CD4-positive, alpha-beta T cell (primary cell): ENCODE results near the gene MED22. TPM values are rescaled to one million over a fixed set of nuclear protein-coding genes. Genes with fewer than 3 reads are reported as not detected.

Experiments
- ATAC-seq: fragments of 200-7000 bp; cut with Tn5 transposase; one replicate; pipeline ENCODE4 v1.10.0; 2022; ENCODE audit warnings: mild to moderate bottlenecking; ENCODE audit not compliant: poor library complexity
- CTCF ChIA-PET: fragments of 350-600 bp; sonication (Branson Sonifier 250); formaldehyde crosslinking; loops from one replicate; lab custom pipeline; 2021; ENCODE audit warnings: antibody characterized with exemption, inconsistent platforms; lab: Charles Lee
- POLR2A ChIA-PET: fragments of 350-600 bp; sonication (Branson Sonifier 250); formaldehyde crosslinking; loops from one replicate; lab custom pipeline; 2021; ENCODE audit warnings: antibody characterized with exemption, inconsistent platforms; lab: Charles Lee
- DNase-seq, 14 experiments: peaks; one replicate each; pipeline ENCODE4 v3.0.0-alpha.2; 2013 to 2020; ENCODE audit warnings: mixed read lengths in 2 of 14
- H3K27ac ChIP-seq, 2 donors: one replicate each; pipeline versions ENCODE4 v1.5.1 to v1.7.0; 2013; ENCODE audit warnings: low read length in 2 of 2, low read depth in 1 of 2, mild to moderate bottlenecking in 1 of 2
- H3K27me3 ChIP-seq, 2 experiments: 1 replicate in 1 of 2; 2 replicates in 1 of 2; pipeline versions ENCODE4 v1.6.1 to v1.7.0; 2013; ENCODE audit warnings: low read length in 2 of 2, control low read depth in 1 of 2, mild to moderate bottlenecking in 1 of 2, moderate library complexity in 1 of 2; ENCODE audit not compliant: insufficient read depth in 2 of 2, control insufficient read depth in 1 of 2
- H3K36me3 ChIP-seq: one replicate; pipeline ENCODE4 v1.6.1; 2013; ENCODE audit warnings: low read length, control low read depth; ENCODE audit not compliant: insufficient read depth
- H3K4me1 ChIP-seq: one replicate; pipeline ENCODE4 v1.6.1; 2013; ENCODE audit warnings: low read length, control low read depth; ENCODE audit not compliant: insufficient read depth
- H3K4me3 ChIP-seq: one replicate; pipeline ENCODE4 v1.5.1; 2013; ENCODE audit warnings: mild to moderate bottlenecking, low read length, moderate library complexity
- H3K9me3 ChIP-seq, 2 experiments: 1 replicate in 1 of 2; 2 replicates in 1 of 2; pipeline versions ENCODE4 v1.6.1 to v1.7.0; 2013; ENCODE audit warnings: low read length in 2 of 2, mild to moderate bottlenecking in 2 of 2, control low read depth in 1 of 2, moderate library complexity in 1 of 2; ENCODE audit not compliant: control insufficient read depth in 1 of 2, insufficient read depth in 1 of 2
- H3K27ac Mint-ChIP-seq: one replicate; pipeline ENCODE4 v1.8.0; 2020; ENCODE audit warnings: mixed read lengths
- H3K27me3 Mint-ChIP-seq: one replicate; pipeline ENCODE4 v1.8.0; 2021; ENCODE audit warnings: mixed read lengths
- H3K36me3 Mint-ChIP-seq: one replicate; pipeline ENCODE4 v1.8.0; 2021; ENCODE audit warnings: low read depth, mixed read lengths
- H3K4me1 Mint-ChIP-seq: one replicate; pipeline ENCODE4 v1.8.0; 2021; ENCODE audit warnings: low read depth, mixed read lengths
- H3K4me3 Mint-ChIP-seq: one replicate; pipeline ENCODE4 v1.8.0; 2020; ENCODE audit warnings: mild to moderate bottlenecking, mixed read lengths
- H3K9me3 Mint-ChIP-seq: one replicate; pipeline ENCODE4 v1.8.0; 2020; ENCODE audit warnings: mixed read lengths
- intact Hi-C, 2 experiments: fragments of 100-400 bp; cut with DNase I in 1 of 2; cut with micrococcal nuclease in 1 of 2; formaldehyde crosslinking; loops; one replicate each; pipeline versions ENCODE4 v1.15.1 to v1.9.0; 2023 to 2025; cut with DNase I, micrococcal nuclease
- total RNA-seq, 174 experiments: library from RNA in 2 of 174; stranded (reverse) in 2 of 174; gene quantifications; one replicate each; pipeline ENCODE4 v1.2.3 and lab custom pipeline; 2021 to 2026
- TF ChIP-seq, protein P1 (sequence below): fragments of 200-600 bp; IDR thresholded peaks from one replicate; pipeline ENCODE4 v1.8.0; 2022; ENCODE audit warnings: antibody characterized with exemption, mild to moderate bottlenecking

The MED22 gene
- total RNA-seq, 2 experiments from 2014 or later: 15.7 to 18.0 TPM

DNA sequence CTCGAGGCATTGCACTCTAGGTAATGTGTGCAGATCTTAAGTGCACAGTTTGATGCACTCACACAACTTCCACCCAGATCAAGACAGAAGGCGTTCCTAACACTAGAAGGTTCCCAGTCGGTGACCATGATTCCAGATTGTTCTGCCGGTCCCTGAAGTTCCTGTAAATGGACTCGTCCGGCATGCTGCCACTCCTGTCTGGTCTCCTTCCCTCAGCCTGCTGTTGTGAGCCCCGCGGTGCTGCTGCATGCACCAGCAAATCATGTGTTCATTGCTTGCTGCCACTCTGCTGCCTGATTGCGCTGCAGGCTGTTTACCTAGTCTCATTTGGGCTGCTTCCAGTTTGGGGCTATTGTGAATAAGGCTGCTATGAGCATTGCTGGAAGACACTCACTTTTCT, 39.7 kb upstream of the MED22 start:
- Histone ChIP-seq H3K36me3 (no peaks in the 10 kb centered on the region), H3K9me3 (peaks cover 0 to 9% of the 10 kb centered on the region in 2 experiments), H3K27me3 (peaks cover 0 to 7% of the 10 kb centered on the region in 2 experiments), H3K4me3 (no peak overlapping the region), H3K4me1 (no peaks in the 10 kb centered on the region), H3K27ac (no peak overlapping the region)
- TF ChIP-seq, protein P1, sequence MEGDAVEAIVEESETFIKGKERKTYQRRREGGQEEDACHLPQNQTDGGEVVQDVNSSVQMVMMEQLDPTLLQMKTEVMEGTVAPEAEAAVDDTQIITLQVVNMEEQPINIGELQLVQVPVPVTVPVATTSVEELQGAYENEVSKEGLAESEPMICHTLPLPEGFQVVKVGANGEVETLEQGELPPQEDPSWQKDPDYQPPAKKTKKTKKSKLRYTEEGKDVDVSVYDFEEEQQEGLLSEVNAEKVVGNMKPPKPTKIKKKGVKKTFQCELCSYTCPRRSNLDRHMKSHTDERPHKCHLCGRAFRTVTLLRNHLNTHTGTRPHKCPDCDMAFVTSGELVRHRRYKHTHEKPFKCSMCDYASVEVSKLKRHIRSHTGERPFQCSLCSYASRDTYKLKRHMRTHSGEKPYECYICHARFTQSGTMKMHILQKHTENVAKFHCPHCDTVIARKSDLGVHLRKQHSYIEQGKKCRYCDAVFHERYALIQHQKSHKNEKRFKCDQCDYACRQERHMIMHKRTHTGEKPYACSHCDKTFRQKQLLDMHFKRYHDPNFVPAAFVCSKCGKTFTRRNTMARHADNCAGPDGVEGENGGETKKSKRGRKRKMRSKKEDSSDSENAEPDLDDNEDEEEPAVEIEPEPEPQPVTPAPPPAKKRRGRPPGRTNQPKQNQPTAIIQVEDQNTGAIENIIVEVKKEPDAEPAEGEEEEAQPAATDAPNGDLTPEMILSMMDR: no peak
- intact Hi-C loops: no loop called here
- ATAC-seq (no peak), DNase-seq (no peak)
- Mint-ChIP-seq H3K4me1 (no peaks in the 10 kb centered on the region), H3K27me3 (no peaks in the 10 kb centered on the region), H3K27ac (no peak overlapping the region), H3K9me3 (no peaks in the 10 kb centered on the region), H3K36me3 (no peaks in the 10 kb centered on the region), H3K4me3 (no peak overlapping the region)
- ChIA-PET POLR2A (no interaction called here), CTCF (no interaction called here)

GRCh38 chr9:133386338-133386737, 38.4 kb upstream of the MED22 start:
- Mint-ChIP-seq H3K27ac (no peak overlapping the region), H3K36me3 (no peaks in the 10 kb centered on the region), H3K9me3 (no peaks in the 10 kb centered on the region), H3K4me3 (no peak overlapping the region), H3K4me1 (no peaks in the 10 kb centered on the region), H3K27me3 (no peaks in the 10 kb centered on the region)
- peaks cover 0 to 7% of the 10 kb centered on the region in 2 experiments for H3K27me3 ChIP-seq
- POLR2A ChIA-PET: interaction anchor here (1.0 kb wide), 1 partner anchor 30 kb away, joined by 3 read pairs; the partner anchor contains the start of genes SURF1 and SURF2
- CTCF ChIA-PET: no interaction called here
- no peak for ATAC-seq
- DNase-seq: no peak
- peaks cover 0 to 9% of the 10 kb centered on the region in 2 experiments for H3K9me3 ChIP-seq
- no peak overlapping the region for H3K27ac ChIP-seq
- no peaks in the 10 kb centered on the region for H3K36me3 ChIP-seq
- no peak overlapping the region for H3K4me3 ChIP-seq
- TF ChIP-seq, protein P1: no peak
- no peaks in the 10 kb centered on the region for H3K4me1 ChIP-seq
- intact Hi-C loops: no loop called here

- CTCF ChIA-PET: no interaction called here
Measured at GRCh38 chr9:133385452-133385851, 37.5 kb upstream of the MED22 start.

More at GRCh38 chr9:133385452-133385851, 37.5 kb upstream of the MED22 start:
- TF ChIP-seq, protein P1: no peak
- H3K27ac ChIP-seq: no peak overlapping the region
- H3K4me1 Mint-ChIP-seq: no peaks in the 10 kb centered on the region
- intact Hi-C loops: no loop called here
- no peak overlapping the region for H3K4me3 ChIP-seq
- H3K9me3 ChIP-seq: peaks cover 0 to 4% of the 10 kb centered on the region in 2 experiments
- H3K27me3 Mint-ChIP-seq: no peaks in the 10 kb centered on the region
- no peaks in the 10 kb centered on the region for H3K36me3 ChIP-seq
- ATAC-seq (no peak), DNase-seq (no peak)
- H3K4me3 Mint-ChIP-seq: no peak overlapping the region
- no peaks in the 10 kb centered on the region for H3K36me3 Mint-ChIP-seq
- no peak overlapping the region for H3K27ac Mint-ChIP-seq
- POLR2A ChIA-PET: interaction anchor here (0.8 kb wide), 1 partner anchor 15 kb away, joined by 3 read pairs; no protein-coding TSS in a partner anchor
- H3K27me3 ChIP-seq: peaks cover 0 to 4% of the 10 kb centered on the region in 2 experiments
- no peaks in the 10 kb centered on the region for H3K4me1 ChIP-seq
- H3K9me3 Mint-ChIP-seq: no peaks in the 10 kb centered on the region
